ENCODE data around the gene KL. TPM values are rescaled to one million over a fixed set of nuclear protein-coding genes. Genes with fewer than 3 reads are reported as not detected.

KL gene
- total RNA-seq, 1 experiment from 2014 or later: not detected

DNA sequence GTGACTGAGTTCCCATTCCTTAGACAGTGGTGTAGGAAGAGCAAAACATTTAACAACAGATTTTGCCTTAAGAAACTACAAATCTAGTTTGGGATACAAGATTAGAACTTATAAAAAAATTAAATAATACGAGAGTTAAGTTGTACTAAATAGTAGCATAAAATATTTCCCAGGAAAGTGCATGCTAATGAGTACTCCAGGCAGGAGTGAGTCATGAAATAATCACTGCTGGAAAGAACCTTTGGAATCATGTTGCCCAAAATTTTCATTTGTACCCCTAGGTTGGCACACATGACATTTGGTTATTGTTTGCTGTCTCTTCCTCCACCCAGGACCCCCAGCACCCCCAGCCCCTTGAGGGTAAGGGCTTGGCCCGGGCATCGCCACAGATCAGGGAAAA is 26.3 kb upstream of the KL start (continued):
- no peak for TF ChIP-seq ZBTB33 (IDR thresholded peaks at IDR 0.05; ENCODE audit: extremely low read depth, insufficient replicate concordance, low read length)
- no peak for TF ChIP-seq SP1 (IDR thresholded peaks at IDR 0.05; ENCODE audit: low read depth)
- no peak for TF ChIP-seq RAD21 (IDR thresholded peaks at IDR 0.05; ENCODE audit: low read depth)
- TF ChIP-seq TCF7L2 (IDR thresholded peaks at IDR 0.05; ENCODE audit: borderline replicate concordance, extremely low read depth, insufficient read depth, insufficient read length): no peak
- TF ChIP-seq SRF (IDR thresholded peaks at IDR 0.05; ENCODE audit: low read depth): no peak
- no peak for TF ChIP-seq EZH2 (IDR thresholded peaks at IDR 0.05)
- no peak for TF ChIP-seq EGR1 (IDR thresholded peaks at IDR 0.05; ENCODE audit: low read depth)
- TF ChIP-seq POLR2A (IDR thresholded peaks at IDR 0.05; ENCODE audit: borderline replicate concordance, extremely low read depth, insufficient read depth, insufficient read length): no peak
- TF ChIP-seq FOSL1 (IDR thresholded peaks at IDR 0.05; ENCODE audit: low read depth): no peak
- TF ChIP-seq POLR2AphosphoS5 (IDR thresholded peaks at IDR 0.05; ENCODE audit: low read depth, low read length): no peak

- H3K79me2 ChIP-seq (ENCODE audit: insufficient read depth, low read length): no peaks in the 10 kb centered on the region
- ChIA-PET POLR2A (no interaction called here), CTCF (no interaction called here), RAD21 (ENCODE audit: low non-redundant PET in 1 of 2, low total read pairs in 2 of 2, uncharacterized antibody in 2 of 2, unreplicated experiment in 2 of 2) (no interaction called here)
- H3K4me3 ChIP-seq (replicated peaks in 1 of 2; ENCODE audit: low read depth in 1 of 2, low read length in 2 of 2): no peak overlapping the region
- H3K27ac ChIP-seq (ENCODE audit: low read depth, low read length): no peak overlapping the region
- no peak overlapping the region for H3K4me2 ChIP-seq (ENCODE audit: low read length)
- no peaks in the 10 kb centered on the region for H4K20me1 ChIP-seq (ENCODE audit: insufficient read depth)
- no peaks in the 10 kb centered on the region for H3K9me3 ChIP-seq (ENCODE audit: control insufficient read depth in 1 of 2, insufficient read depth in 1 of 2, low read depth in 1 of 2, low read length in 2 of 2)
- no peaks in the 10 kb centered on the region for H3K4me1 ChIP-seq (ENCODE audit: control insufficient read depth in 1 of 2, insufficient read depth in 2 of 2, low read length in 2 of 2)
- H3K27me3 ChIP-seq (ENCODE audit: insufficient read depth, low read length): no peaks in the 10 kb centered on the region
- no peak overlapping the region for H3K9ac ChIP-seq (ENCODE audit: low read length)
- H3K36me3 ChIP-seq (ENCODE audit: control insufficient read depth in 1 of 2, insufficient read depth in 2 of 2, low read length in 2 of 2): no peaks in the 10 kb centered on the region
- ATAC-seq: no peak
- H3K9me2 ChIP-seq (ENCODE audit: insufficient read depth): no peaks in the 10 kb centered on the region
- BruUV-seq (replicated peaks): no TSS peak
- no peak overlapping the region for H2AFZ ChIP-seq (ENCODE audit: low read depth, low read length, poor library complexity, severe bottlenecking)
- DNase-seq (ENCODE audit: low read depth, low spot score): no peak
- intact Hi-C loops (cut with micrococcal nuclease): no loop called here
- TF ChIP-seq, protein P1, sequence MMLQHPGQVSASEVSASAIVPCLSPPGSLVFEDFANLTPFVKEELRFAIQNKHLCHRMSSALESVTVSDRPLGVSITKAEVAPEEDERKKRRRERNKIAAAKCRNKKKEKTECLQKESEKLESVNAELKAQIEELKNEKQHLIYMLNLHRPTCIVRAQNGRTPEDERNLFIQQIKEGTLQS (IDR thresholded peaks at IDR 0.05): no peak
- TF ChIP-seq RAD21 (IDR thresholded peaks at IDR 0.05; ENCODE audit: low read depth): no peak
- no peak for TF ChIP-seq REST (IDR thresholded peaks at IDR 0.05; ENCODE audit: low read depth)
- no peak for TF ChIP-seq EGR1 (IDR thresholded peaks at IDR 0.05; ENCODE audit: low read depth)
- no peak for TF ChIP-seq CTCF (IDR thresholded peaks at IDR 0.05 in 2 of 3, conservative IDR thresholded peaks at IDR 0.05 in 1 of 3; ENCODE audit: borderline replicate concordance in 1 of 3, insufficient read depth in 1 of 3, low read depth in 2 of 3, low read length in 2 of 3)
- TF ChIP-seq ZBTB33 (IDR thresholded peaks at IDR 0.05; ENCODE audit: extremely low read depth, insufficient replicate concordance, low read length): no peak
- TF ChIP-seq FOSL1 (IDR thresholded peaks at IDR 0.05; ENCODE audit: low read depth): no peak
- TF ChIP-seq TCF7L2 (IDR thresholded peaks at IDR 0.05; ENCODE audit: borderline replicate concordance, extremely low read depth, insufficient read depth, insufficient read length): no peak
- no peak for TF ChIP-seq SRF (IDR thresholded peaks at IDR 0.05; ENCODE audit: low read depth)
- TF ChIP-seq SP1 (IDR thresholded peaks at IDR 0.05; ENCODE audit: low read depth): no peak
- TF ChIP-seq EZH2phosphoT487 (IDR thresholded peaks at IDR 0.05; ENCODE audit: borderline replicate concordance): no peak
- TF ChIP-seq POLR2AphosphoS5 (IDR thresholded peaks at IDR 0.05; ENCODE audit: low read depth, low read length): no peak
Observed at GRCh38 chr13:32993145-32993544, 23.1 kb upstream of the KL start.

Measured in HCT116 (cell line).